Myocyte (in vitro differentiated cells): ENCODE results near the gene DNAI7. TPM values are rescaled to one million over a fixed set of nuclear protein-coding genes. Genes with fewer than 3 reads are reported as not detected.

Experiments used
- DNase-seq: peaks from one replicate; pipeline ENCODE4 v3.0.0-alpha.2; 2012; ENCODE audit warnings: low read depth
- polyA plus RNA-seq: library from polyadenylated mRNA; unstranded; fragments of >200 nt; gene quantifications from one replicate; pipeline ENCODE4 v1.2.1, GENCODE V29; 2012; ENCODE audit warnings: missing spikeins
- total RNA-seq: library from RNA; depleted of rRNA; stranded (reverse); fragments of >200 nt; gene quantifications from 2 replicates; pipeline ENCODE4 v1.2.3, GENCODE V29; 2014

DNAI7 gene, protein sequence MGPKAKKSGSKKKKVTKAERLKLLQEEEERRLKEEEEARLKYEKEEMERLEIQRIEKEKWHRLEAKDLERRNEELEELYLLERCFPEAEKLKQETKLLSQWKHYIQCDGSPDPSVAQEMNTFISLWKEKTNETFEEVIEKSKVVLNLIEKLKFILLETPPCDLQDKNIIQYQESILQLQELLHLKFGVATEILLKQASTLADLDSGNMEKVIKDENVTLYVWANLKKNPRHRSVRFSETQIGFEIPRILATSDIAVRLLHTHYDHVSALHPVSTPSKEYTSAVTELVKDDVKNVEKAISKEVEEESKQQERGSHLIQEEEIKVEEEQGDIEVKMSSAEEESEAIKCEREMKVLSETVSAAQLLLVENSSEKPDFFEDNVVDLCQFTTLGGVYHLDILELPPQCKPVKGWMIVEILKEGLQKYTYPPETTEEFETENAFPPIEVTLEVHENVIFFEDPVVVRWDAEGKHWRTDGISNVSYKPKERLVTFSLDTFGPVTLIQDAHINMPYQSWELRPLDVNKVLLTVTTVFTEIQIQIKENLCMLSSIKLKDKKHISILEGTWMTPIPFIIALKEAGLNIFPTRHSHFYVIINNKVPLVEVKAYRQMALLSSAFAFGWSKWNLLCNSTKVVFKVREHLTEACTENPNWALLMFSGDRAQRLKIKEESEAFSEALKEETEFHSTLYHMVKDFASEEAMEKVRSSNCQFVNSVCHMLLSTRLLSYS
- 0.19 TPM in 1 of 2 replicates, not detected in the other for total RNA-seq
- 0.20 TPM for polyA plus RNA-seq

- DNase-seq, result peak; percentile 95
Measured at GRCh38 chr12:25195056-25195971, at the start of gene DNAI7, which contains the start of gene ETFRF1. TSS of gene DNAI7 (minus strand) at chr12:25195160. CDS start at chr12:25195078, 82 bp downstream. TSS of gene ETFRF1 (plus strand) at chr12:25195237. CDS start at chr12:25203957, 8,720 bp downstream.

GRCh38 chr12:25243680-25243990, 48.7 kb upstream of the DNAI7 start:
- DNase-seq, result no peak

DNA sequence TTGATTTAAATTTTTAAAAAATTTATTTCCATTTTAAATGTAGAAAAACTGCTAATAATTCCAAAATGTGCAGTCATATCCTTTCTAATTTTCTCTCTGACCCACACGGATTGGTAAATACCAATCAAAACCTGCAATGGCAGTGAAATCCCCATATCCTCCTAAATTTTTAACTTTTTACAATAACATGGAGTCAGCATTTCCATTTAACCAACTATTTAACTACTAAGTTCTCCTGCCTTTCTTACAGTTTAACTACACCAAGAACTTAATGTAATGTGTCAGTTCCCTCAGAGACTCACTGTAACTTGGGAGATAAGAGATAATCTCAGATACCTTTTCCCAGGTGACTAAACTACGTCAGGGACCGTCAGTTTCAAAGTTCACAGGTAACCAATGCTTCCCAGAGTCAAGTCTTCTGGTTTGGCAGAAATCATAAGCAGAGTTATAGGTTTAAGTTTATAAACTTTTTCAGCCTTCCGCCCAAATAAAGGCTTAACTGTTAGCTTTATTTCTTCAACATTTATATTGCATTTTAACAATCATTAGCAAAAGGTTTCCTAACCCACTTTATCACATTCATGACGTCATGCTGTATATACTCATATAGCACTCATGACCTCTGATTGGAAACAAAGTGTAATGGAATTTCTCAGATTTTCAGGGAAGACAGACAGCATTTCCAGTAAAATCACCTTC, 48.2 kb upstream of the DNAI7 start:
- no peak for DNase-seq

GRCh38 chr12:25241167-25242020, 46.4 kb upstream of the DNAI7 start:
- peak; percentile 57 for DNase-seq

- DNase-seq, result no peak
Measured at GRCh38 chr12:25236626-25237025, 41.7 kb upstream of the DNAI7 start.

GRCh38 chr12:25236190-25236589, 41.2 kb upstream of the DNAI7 start:
- DNase-seq, result peak; percentile 11

DNA sequence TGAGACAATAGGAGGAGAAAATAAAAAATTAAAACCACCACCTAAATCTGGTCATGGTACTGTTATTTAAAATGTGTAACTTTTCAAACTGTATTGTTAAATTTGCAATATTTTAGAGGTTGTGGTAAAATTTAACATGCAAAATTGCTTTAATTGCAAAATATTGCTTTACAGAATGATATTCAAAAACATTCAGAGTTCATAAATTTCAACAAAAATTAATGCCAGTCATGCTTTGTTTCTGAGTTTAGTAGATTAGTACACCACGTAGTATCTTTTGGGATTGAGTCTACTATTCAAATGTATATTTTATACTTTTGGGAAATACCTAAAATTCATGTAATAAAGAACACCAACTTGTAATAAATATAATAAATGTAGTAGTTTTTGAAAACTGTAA, 18.4 kb upstream of the DNAI7 start:
- DNase-seq, result no peak

- DNase-seq, result no peak
Measured at GRCh38 chr12:25208554-25208953, 13.6 kb upstream of the DNAI7 start.

- DNase-seq, result no peak
Measured at GRCh38 chr12:25207846-25208245, 12.9 kb upstream of the DNAI7 start.

DNA sequence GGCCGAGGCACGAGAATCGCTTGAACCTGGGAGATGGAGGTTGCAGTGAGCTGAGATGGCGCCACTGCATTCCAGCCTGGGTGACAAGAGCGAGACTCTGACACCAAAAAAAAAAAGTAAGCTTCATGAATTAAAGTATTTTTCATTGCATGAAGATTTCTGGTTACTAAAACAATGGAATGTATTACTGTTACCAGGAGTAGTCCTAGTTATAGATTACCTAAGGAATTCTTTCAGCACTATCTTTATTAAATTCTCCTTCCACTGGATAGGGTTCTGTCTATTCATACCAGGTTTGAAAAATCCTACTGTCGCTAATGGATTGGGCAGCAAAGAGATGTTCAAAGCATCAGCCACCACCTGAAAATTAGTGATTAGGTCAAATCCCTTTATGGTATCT, 12.5 kb upstream of the DNAI7 start:
- no peak for DNase-seq

DNA sequence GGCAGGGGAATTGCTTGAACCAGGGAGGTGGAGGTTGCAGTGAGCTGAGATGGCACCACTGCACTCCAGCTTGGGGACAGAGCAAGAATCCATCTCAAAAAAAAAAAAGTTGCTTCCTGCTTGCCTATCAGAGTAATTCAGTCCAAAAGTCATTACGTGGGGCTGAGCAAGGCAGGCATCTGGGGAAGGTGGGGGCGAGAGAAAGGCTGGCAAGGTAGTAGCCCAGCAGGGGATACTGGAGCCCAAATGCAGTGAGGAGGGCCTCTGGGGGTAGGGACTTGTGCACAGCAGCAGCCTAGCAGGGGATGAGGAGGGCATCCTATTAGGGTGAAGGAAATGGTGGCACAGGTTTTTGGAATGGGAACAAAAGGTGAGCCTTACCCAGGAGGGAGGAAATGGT, 7.2 kb upstream of the DNAI7 start:
- DNase-seq, result no peak

GRCh38 chr12:25200703-25201102, 5.7 kb upstream of the DNAI7 start:
- DNase-seq, result peak; percentile 50

GRCh38 chr12:25197608-25198007, 2.6 kb upstream of the DNAI7 start:
- no peak for DNase-seq

GRCh38 chr12:25194722-25195055, 271 bp downstream of the DNAI7 start:
- no peak for DNase-seq

- DNase-seq, result no peak
Measured at GRCh38 chr12:25194214-25194613, 746 bp downstream of the DNAI7 start.

- DNase-seq, result no peak
Measured at GRCh38 chr12:25190793-25191192, 4.2 kb downstream of the DNAI7 start.

GRCh38 chr12:25189656-25190055, 5.3 kb downstream of the DNAI7 start:
- no peak for DNase-seq

GRCh38 chr12:25187781-25188180, 7.2 kb downstream of the DNAI7 start:
- peak; percentile 84 for DNase-seq

- no peak for DNase-seq
Measured at GRCh38 chr12:25186788-25187402, 8.1 kb downstream of the DNAI7 start.
